Measurements from ENCODE around the gene RAPGEF4.

Gene RAPGEF4

GRCh38 chr2:172856606-172857005 lies 121.0 kb downstream of the RAPGEF4 start:
- DNase-seq (ENCODE audit: low read depth in 2 of 3, low spot score in 2 of 3) = no peak

- no peak for DNase-seq (ENCODE audit: low read depth in 2 of 3, low spot score in 2 of 3)
Observed at GRCh38 chr2:172858473-172858745, 122.8 kb downstream of the RAPGEF4 start.

GRCh38 chr2:172859581-172860335 lies 124.1 kb downstream of the RAPGEF4 start:
- no peak for DNase-seq (ENCODE audit: low read depth in 2 of 3, low spot score in 2 of 3)

- no peak for DNase-seq (ENCODE audit: low read depth in 2 of 3, low spot score in 2 of 3)
Observed at GRCh38 chr2:172860336-172860707, 124.7 kb downstream of the RAPGEF4 start.

GRCh38 chr2:172861098-172861497 lies 125.5 kb downstream of the RAPGEF4 start:
- DNase-seq (ENCODE audit: low read depth in 2 of 3, low spot score in 2 of 3) = no peak

GRCh38 chr2:172861656-172862476 lies 126.2 kb downstream of the RAPGEF4 start:
- no peak for DNase-seq (ENCODE audit: low read depth in 2 of 3, low spot score in 2 of 3)

GRCh38 chr2:172863341-172863740 lies 127.7 kb downstream of the RAPGEF4 start:
- DNase-seq (ENCODE audit: low read depth in 2 of 3, low spot score in 2 of 3) = no peak

GRCh38 chr2:172864182-172864581 lies 128.5 kb downstream of the RAPGEF4 start:
- peak in 1 of 3 experiments; percentile 18 for DNase-seq (ENCODE audit: low read depth in 2 of 3, low spot score in 2 of 3)

GRCh38 chr2:172865422-172865821 lies 129.8 kb downstream of the RAPGEF4 start:
- DNase-seq (ENCODE audit: low read depth in 2 of 3, low spot score in 2 of 3) = no peak

GRCh38 chr2:172869861-172870260 lies 134.2 kb downstream of the RAPGEF4 start:
- DNase-seq (ENCODE audit: low read depth in 2 of 3, low spot score in 2 of 3) = no peak

- DNase-seq (ENCODE audit: low read depth in 2 of 3, low spot score in 2 of 3) = no peak
Observed at GRCh38 chr2:172870396-172870795, 134.8 kb downstream of the RAPGEF4 start.

- no peak for DNase-seq (ENCODE audit: low read depth in 2 of 3, low spot score in 2 of 3)
Observed at GRCh38 chr2:172877826-172878225, 142.2 kb downstream of the RAPGEF4 start.

- DNase-seq (ENCODE audit: low read depth in 2 of 3, low spot score in 2 of 3) = no peak
Observed at GRCh38 chr2:172878260-172878659, 142.6 kb downstream of the RAPGEF4 start.

- no peak for DNase-seq (ENCODE audit: low read depth in 2 of 3, low spot score in 2 of 3)
Observed at GRCh38 chr2:172884336-172884735, 148.7 kb downstream of the RAPGEF4 start.

GRCh38 chr2:172885996-172886395 lies 150.4 kb downstream of the RAPGEF4 start:
- no peak for DNase-seq (ENCODE audit: low read depth in 2 of 3, low spot score in 2 of 3)

- no peak for DNase-seq (ENCODE audit: low read depth in 2 of 3, low spot score in 2 of 3)
Observed at GRCh38 chr2:172887280-172887679, 151.6 kb downstream of the RAPGEF4 start.

GRCh38 chr2:172888714-172889669 lies 153.3 kb downstream of the RAPGEF4 start:
- DNase-seq (ENCODE audit: low read depth in 2 of 3, low spot score in 2 of 3) = no peak

- no peak for DNase-seq (ENCODE audit: low read depth in 2 of 3, low spot score in 2 of 3)
Observed at GRCh38 chr2:172889768-172890430, 154.3 kb downstream of the RAPGEF4 start.

GRCh38 chr2:172893111-172893510 lies 157.5 kb downstream of the RAPGEF4 start:
- DNase-seq (ENCODE audit: low read depth in 2 of 3, low spot score in 2 of 3) = no peak

GRCh38 chr2:172893671-172894070 lies 158.0 kb downstream of the RAPGEF4 start:
- no peak for DNase-seq (ENCODE audit: low read depth in 2 of 3, low spot score in 2 of 3)

Measured in activated CD8-positive, alpha-beta memory T cell treated with anti-CD3 and anti-CD28 coated beads for 48 hours (primary cell).